Measurements from ENCODE around the gene ARHGEF28.

Gene ARHGEF28

DNA sequence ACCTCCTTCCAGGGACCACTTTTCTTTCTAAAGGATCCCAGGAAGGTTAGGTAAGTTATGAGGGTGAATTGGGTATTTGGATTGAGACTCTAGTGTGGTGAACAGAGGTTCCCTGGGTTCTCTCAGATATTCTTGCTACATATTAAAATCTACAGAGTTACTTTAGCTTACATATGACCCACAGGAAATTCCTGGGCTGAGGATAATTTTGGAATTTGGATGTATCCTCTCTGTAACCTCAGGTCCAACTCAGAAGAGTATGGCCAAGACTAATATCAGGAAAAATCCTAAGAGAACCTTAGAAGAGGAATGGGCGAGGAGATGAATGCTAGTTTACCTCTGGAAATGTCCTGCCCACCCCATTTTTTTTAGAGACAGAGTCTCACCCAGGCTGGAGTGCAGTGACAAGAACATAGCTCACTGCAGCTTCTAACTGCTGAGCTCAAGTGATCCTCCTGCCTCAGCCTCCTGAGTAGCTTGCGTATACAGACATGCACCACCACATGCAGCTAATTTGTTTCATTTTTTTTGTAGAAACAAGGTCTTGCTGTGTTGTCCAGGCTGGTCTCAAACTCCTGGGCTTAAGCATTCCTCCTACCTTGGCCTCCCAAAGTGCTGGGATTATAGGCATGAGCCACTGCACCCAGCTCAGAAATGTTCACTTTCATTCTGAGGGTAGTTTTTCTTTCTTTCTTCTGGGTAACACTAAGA, 196.4 kb downstream of the ARHGEF28 start:
- no peak overlapping the region for H3K4me3 ChIP-seq (ENCODE audit: low read depth, low read length)
- no peak for TF ChIP-seq POLR2A (IDR thresholded peaks at IDR 0.05; ENCODE audit: extremely low read depth, insufficient read length)
- DNase-seq (ENCODE audit: low read depth): no peak

DNA sequence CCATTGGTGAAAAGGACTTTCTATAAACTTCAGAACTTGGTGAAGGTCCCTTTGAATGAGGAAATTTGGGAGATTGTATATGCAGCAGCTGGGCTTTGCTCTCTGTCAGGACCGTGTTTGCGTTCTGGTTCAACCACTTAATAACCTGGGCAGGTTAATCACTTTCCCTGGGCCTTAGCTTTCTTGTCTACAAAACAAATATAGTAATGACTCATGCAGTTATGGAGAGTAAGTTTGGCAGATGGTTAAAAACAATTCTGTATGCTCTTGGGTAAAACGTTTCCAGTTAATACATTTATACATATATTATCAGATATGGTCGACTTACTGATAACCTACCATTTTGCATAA, 197.0 kb downstream of the ARHGEF28 start:
- TF ChIP-seq POLR2A (IDR thresholded peaks at IDR 0.05; ENCODE audit: extremely low read depth, insufficient read length) (no peak), MYC (IDR thresholded peaks at IDR 0.05; ENCODE audit: low read depth, low read length) (no peak)
- TF ChIP-seq, protein P1, sequence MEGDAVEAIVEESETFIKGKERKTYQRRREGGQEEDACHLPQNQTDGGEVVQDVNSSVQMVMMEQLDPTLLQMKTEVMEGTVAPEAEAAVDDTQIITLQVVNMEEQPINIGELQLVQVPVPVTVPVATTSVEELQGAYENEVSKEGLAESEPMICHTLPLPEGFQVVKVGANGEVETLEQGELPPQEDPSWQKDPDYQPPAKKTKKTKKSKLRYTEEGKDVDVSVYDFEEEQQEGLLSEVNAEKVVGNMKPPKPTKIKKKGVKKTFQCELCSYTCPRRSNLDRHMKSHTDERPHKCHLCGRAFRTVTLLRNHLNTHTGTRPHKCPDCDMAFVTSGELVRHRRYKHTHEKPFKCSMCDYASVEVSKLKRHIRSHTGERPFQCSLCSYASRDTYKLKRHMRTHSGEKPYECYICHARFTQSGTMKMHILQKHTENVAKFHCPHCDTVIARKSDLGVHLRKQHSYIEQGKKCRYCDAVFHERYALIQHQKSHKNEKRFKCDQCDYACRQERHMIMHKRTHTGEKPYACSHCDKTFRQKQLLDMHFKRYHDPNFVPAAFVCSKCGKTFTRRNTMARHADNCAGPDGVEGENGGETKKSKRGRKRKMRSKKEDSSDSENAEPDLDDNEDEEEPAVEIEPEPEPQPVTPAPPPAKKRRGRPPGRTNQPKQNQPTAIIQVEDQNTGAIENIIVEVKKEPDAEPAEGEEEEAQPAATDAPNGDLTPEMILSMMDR (IDR thresholded peaks at IDR 0.05; ENCODE audit: low read depth, low read length): no peak
- TF ChIP-seq, protein P2, sequence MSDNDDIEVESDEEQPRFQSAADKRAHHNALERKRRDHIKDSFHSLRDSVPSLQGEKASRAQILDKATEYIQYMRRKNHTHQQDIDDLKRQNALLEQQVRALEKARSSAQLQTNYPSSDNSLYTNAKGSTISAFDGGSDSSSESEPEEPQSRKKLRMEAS (IDR thresholded peaks at IDR 0.05; ENCODE audit: low read depth, low read length): no peak
- H3K4me3 ChIP-seq (ENCODE audit: low read depth, low read length): no peak overlapping the region
- DNase-seq (ENCODE audit: low read depth): no peak

DNA sequence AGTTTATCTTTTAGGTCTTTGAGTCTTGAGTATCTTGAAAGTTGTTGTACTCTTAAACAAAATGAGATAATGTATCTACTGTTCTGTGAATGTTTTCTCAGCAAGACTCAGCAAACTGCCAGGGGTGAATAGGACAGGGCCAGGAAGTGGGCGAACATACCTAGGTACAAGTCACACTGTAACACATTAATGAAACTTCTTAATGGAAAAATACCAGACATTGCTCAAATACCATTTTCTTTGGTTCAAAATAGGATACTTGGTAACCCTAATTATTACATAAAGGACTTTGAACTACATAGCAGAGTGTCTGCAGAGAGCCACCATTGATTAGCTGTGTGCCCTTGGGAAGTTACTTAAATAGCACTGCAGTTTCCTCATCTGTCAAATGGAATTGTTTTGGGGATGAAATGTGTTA, 197.5 kb downstream of the ARHGEF28 start:
- TF ChIP-seq POLR2A (IDR thresholded peaks at IDR 0.05; ENCODE audit: extremely low read depth, insufficient read length): no peak
- TF ChIP-seq, protein P2 (IDR thresholded peaks at IDR 0.05; ENCODE audit: low read depth, low read length): no peak
- TF ChIP-seq, protein P1 (IDR thresholded peaks at IDR 0.05; ENCODE audit: low read depth, low read length): no peak
- TF ChIP-seq MYC (IDR thresholded peaks at IDR 0.05; ENCODE audit: low read depth, low read length): no peak
- DNase-seq (ENCODE audit: low read depth): no peak
- H3K4me3 ChIP-seq (ENCODE audit: low read depth, low read length): no peak overlapping the region

DNA sequence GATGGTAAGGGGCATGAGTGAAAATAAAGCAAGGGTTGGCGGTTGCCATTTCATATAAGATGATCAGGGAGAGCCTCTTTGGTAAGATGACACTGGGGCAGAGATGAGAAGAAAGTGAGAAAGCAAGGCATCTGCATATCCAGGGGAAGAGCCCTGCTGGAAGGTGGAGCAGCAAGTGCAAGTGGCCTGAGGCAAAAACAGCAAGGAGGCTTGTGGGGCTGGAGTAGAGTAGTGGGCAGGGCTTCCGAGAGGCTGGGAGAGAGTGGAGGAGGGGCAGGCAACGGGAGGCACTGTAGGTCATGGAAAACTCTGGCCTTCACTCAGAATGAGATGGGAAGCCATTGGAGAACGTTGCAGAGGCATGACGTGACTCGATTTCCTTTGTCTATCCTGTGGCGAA, 199.2 kb downstream of the ARHGEF28 start:
- no peak overlapping the region for H3K4me3 ChIP-seq (ENCODE audit: low read depth, low read length)
- no peak for DNase-seq (ENCODE audit: low read depth)
- TF ChIP-seq POLR2A (IDR thresholded peaks at IDR 0.05; ENCODE audit: extremely low read depth, insufficient read length) (no peak), MYC (IDR thresholded peaks at IDR 0.05; ENCODE audit: low read depth, low read length) (no peak)
- TF ChIP-seq, protein P1 (IDR thresholded peaks at IDR 0.05; ENCODE audit: low read depth, low read length): no peak

DNA sequence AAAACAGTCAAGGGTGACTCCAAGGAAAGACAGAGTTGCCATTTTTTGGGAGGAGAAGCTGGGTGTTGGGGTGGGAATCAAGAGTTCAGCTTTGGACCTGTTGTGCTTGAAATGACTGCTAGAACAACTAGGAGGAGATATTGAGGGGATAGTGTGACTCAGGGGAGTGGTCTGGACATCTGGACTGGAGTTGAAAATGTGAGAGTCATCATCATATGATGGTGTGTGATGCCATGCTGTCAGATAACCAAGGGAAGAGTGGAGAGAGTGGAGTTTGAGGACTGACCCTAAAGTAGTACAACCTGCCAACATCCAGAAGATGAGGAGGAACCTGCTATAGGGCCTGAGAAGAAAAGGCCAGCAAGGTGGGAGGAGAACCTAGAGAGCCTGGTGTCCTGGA, 199.7 kb downstream of the ARHGEF28 start:
- TF ChIP-seq POLR2A (IDR thresholded peaks at IDR 0.05; ENCODE audit: extremely low read depth, insufficient read length): no peak
- no peak for DNase-seq (ENCODE audit: low read depth)
- no peak overlapping the region for H3K4me3 ChIP-seq (ENCODE audit: low read depth, low read length)

DNA sequence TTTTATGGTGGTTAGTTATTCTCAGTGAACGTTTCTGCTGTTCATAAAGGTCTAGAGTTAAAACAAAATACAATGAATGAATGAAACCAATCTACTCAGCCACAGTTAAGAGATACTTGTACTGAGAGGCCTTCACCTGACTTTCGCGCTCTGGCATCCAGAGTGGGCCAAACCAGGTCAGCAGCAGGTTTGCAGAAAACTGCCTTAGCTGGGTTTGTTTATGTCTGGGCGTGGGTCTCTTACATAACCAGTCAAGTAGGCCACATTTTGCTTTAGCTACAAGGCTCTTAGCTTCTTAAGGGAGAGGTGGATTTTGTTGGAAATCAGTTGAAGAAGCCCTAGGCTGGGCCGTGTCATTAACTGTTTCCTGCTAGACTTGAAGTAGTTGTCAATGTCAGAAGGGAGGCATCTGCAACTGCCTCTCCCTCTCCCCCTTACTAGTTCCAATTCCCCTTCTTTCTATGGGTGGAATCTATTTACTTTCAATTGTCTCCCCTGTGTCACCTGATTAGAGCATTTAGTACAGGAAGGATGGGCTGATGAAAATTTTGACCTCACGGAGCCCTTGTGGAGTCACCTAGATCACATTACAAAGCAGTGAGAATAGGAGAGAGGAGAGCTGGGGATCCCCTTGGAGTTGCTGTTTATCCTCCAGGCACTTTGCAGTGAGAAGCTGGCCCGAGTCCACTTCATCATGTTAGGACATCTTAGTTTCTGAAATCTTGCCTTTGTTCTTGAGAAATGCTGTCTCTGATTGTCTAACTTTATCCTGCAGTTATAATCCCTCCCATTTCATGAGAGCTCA, 200.5 kb downstream of the ARHGEF28 start:
- TF ChIP-seq MYC (IDR thresholded peaks at IDR 0.05; ENCODE audit: low read depth, low read length) (no peak), POLR2A (IDR thresholded peaks at IDR 0.05; ENCODE audit: extremely low read depth, insufficient read length) (no peak)
- TF ChIP-seq, protein P2 (IDR thresholded peaks at IDR 0.05; ENCODE audit: low read depth, low read length): no peak
- TF ChIP-seq, protein P1 (IDR thresholded peaks at IDR 0.05; ENCODE audit: low read depth, low read length): no peak
- no peak overlapping the region for H3K4me3 ChIP-seq (ENCODE audit: low read depth, low read length)
- no peak for DNase-seq (ENCODE audit: low read depth)

DNA sequence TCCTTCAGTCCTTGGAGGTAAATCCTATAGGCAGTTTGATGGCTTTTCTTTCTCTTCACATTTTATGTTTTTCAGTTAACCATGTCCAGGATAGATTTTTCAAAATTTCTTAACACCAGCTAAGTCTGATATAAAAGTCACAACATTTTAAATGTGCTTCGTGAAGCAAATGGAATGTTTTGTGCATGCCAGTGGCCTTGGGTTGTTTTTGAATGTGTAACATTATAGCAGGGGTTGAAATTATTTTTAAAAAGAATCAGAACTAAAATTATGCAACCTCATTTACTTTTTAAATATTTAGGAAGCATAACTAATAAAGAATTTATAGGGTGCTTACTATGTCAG, 201.1 kb downstream of the ARHGEF28 start:
- H3K4me3 ChIP-seq (ENCODE audit: low read depth, low read length): no peak overlapping the region
- TF ChIP-seq, protein P2 (IDR thresholded peaks at IDR 0.05; ENCODE audit: low read depth, low read length): no peak
- TF ChIP-seq POLR2A (IDR thresholded peaks at IDR 0.05; ENCODE audit: extremely low read depth, insufficient read length) (no peak), MYC (IDR thresholded peaks at IDR 0.05; ENCODE audit: low read depth, low read length) (no peak)
- TF ChIP-seq, protein P1 (IDR thresholded peaks at IDR 0.05; ENCODE audit: low read depth, low read length): no peak
- DNase-seq (ENCODE audit: low read depth): no peak

All from NB4 (cell line).